Subcutaneous adipose tissue (tissue), 4 donors: ENCODE measurements around the gene XKRX. TPM values are rescaled to one million over a fixed set of nuclear protein-coding genes. Genes with fewer than 3 reads are reported as not detected.

Source experiments
- total RNA-seq, 4 donors: library from RNA; depleted of rRNA; stranded (reverse); fragments of >200 nt; gene quantifications; one replicate each; pipeline ENCODE4 v1.1.0, GENCODE V29; 2016
- TF ChIP-seq, protein P1 (sequence below): fragments of 450-650 bp; IDR thresholded peaks from one replicate; pipeline ENCODE4 v1.5.1; 2016; ENCODE audit warnings: low read depth, mild to moderate bottlenecking, control low read depth, antibody characterized with exemption, moderate library complexity

Gene XKRX
- total RNA-seq, 4 donors from 2014 or later = 0.34 TPM; not detected in 3

DNA sequence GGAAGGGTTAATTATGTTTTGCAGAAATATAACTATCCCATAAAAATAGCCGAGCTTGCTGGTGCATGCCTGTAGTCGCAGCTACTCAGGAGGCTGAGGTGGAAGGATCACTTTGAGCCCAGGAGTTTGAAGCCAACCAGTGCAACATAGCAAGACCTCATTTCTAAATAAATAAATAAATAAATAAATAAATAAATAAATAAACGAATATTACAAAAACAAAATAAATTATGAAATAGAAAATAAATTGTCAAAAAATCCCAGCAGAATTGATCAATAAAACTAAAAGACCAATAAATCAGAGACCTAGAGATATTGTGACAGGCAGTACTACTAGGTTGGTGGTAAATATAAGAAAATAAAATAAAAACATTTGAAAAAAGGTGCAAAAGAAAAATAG, 34.1 kb upstream of the XKRX start:
- TF ChIP-seq, protein P1, sequence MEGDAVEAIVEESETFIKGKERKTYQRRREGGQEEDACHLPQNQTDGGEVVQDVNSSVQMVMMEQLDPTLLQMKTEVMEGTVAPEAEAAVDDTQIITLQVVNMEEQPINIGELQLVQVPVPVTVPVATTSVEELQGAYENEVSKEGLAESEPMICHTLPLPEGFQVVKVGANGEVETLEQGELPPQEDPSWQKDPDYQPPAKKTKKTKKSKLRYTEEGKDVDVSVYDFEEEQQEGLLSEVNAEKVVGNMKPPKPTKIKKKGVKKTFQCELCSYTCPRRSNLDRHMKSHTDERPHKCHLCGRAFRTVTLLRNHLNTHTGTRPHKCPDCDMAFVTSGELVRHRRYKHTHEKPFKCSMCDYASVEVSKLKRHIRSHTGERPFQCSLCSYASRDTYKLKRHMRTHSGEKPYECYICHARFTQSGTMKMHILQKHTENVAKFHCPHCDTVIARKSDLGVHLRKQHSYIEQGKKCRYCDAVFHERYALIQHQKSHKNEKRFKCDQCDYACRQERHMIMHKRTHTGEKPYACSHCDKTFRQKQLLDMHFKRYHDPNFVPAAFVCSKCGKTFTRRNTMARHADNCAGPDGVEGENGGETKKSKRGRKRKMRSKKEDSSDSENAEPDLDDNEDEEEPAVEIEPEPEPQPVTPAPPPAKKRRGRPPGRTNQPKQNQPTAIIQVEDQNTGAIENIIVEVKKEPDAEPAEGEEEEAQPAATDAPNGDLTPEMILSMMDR = no peak

DNA sequence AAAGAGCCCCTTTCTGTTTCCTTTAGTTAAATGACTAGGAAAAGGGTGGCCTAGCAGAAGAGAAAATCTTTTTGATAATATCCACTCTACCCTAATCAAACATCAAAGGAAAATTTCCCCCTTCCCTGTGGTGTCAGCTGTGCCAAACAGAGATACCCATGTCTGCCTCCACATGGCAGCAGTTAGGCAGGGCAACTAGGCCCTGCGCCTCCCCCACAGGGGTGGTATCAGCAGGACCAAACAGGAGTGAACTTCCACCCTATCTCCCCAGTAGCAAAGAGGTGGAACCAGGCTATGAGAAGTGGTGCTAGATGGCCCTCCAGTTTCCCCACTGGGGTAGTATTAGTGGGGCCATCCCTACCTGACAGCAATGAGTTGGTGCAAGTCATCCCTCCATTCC, 19.8 kb upstream of the XKRX start:
- TF ChIP-seq, protein P1 = no peak

DNA sequence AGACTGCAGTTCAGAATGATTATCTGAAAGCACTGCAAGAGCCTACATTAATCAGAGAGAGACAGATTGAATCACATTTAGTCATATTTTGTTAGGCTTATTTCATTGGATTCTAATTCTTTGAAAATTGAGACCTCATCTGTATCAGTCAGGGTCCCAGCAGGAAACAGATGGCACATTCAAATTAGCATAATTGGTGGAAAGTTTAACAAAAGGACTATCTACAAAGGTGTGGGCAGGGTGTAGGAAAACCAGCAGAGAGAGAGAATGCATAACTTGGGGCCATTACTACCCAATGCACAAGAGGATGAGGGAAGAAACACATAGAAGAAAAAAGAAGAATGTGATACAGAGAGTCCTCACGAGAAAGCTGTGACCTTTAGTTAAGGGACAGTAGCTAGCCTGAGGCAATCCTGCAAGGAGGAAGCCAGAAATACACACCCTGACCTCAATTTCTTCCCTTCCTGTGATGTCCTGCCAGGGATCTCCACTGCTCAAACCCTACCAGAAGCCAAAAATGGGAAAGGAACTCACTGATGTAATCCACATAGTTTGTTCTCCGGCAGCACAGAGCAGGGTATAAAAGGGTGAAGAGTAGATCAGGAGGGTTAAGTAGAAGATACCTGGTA, 17.7 kb upstream of the XKRX start:
- TF ChIP-seq, protein P1 = no peak

- TF ChIP-seq, protein P1 = no peak
Measured at GRCh38 chrX:100944601-100945000, 15.9 kb upstream of the XKRX start.

GRCh38 chrX:100939333-100939732, 10.6 kb upstream of the XKRX start:
- TF ChIP-seq, protein P1 = no peak

- TF ChIP-seq, protein P1 = no peak
Measured at GRCh38 chrX:100935767-100936166, 7.0 kb upstream of the XKRX start.

- TF ChIP-seq, protein P1 = no peak
Measured at GRCh38 chrX:100931925-100932285, 3.2 kb upstream of the XKRX start.
